COLO829 (cell line): ENCODE data around the gene OR11H6.
"Not testable (repeated sequence)": the region's sequence is repeated elsewhere in the genome, so short reads cannot be mapped to it uniquely, and the experiment has no call there.

Experiments used
- DNase-seq: peaks from one replicate; pipeline ENCODE4 v3.0.0; 2012; ENCODE audit warnings: low spot score

The OR11H6 gene, protein sequence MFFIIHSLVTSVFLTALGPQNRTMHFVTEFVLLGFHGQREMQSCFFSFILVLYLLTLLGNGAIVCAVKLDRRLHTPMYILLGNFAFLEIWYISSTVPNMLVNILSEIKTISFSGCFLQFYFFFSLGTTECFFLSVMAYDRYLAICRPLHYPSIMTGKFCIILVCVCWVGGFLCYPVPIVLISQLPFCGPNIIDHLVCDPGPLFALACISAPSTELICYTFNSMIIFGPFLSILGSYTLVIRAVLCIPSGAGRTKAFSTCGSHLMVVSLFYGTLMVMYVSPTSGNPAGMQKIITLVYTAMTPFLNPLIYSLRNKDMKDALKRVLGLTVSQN

DNA sequence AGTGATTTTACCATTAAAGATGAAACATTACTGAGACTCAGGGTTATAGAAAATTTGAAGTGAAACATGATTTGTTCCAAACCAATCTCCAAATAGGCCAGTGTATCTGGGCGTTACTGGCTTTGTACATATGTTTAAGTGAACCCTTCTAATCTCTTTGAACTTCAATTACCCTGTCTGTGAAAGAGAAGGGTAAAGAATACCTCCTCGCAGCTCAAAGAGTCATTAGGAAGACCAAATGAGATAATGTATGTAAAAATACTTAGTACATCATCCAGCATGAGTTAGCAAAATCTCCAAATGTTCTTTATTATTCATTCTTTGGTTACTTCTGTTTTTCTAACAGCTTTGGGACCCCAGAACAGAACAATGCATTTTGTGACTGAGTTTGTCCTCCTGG is at the start of gene OR11H6:
OR11H6 (plus strand) TSS at position 301 of the 400 bp plus-strand sequence; CDS start at position 301, 0 bp downstream.
- no peak for DNase-seq

DNA sequence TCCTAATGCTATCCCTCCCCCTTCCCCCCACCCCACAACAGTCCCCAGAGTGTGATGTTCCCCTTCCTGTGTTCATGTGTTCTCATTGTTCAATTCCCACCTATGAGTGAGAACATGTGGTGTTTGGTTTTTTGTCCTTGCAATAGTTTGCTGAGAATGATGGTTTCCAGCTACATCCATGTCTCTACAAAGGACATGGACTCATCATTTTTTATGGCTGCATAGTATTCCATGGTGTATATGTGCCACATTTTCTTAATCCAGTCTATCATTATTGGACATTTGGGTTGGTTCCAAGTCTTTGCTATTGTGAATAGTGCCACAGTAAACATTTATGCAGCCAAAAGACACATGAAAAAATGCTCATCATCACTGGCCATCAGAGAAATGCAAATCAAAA is 49.3 kb upstream of the OR11H6 start:
- DNase-seq, result not testable (repeated sequence)

DNA sequence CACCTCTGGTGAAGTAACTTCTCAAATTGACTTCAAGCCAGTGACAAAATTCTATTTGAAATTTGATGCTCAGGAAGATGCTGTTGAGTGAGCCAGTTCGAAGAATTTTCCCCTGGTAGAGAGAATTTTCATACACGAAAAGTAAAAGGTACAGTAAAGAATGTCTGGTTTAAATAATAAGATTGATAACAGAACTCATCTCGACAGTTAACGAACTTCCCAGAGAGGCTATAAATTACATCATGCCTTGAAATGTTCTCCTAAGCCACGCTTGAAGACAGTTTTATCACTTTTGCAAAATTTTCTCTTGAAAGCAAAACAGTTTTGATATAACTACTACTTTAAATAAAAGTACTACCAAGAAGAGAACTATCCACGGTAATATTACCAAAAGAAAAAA is 47.2 kb upstream of the OR11H6 start:
- DNase-seq, result no peak

DNA sequence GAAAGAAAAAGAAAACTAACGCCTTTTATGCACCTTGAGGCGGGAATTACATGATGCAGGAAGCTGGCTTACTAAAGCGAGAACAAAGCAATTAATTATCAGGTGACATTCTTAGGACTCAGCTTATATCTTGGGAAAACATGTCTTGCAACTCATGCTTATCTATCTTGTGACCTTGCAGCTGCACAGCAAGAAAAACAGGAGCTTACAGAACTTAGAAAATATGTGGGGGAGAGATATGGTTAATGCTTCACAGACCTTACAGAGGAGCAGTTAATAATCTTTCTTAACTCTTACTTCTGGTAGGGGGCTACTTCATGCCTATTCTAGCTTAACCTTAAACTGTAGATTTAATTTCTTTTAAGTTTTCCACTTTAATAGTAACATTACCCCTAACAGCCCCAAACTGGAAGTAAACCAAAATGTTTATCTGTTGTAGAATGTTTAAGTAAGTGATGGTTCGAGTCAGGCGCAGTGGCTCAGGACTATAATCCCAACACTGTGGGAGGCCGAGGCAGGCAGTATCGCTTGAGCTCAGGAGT is 46.0 kb upstream of the OR11H6 start:
- no peak for DNase-seq

DNA sequence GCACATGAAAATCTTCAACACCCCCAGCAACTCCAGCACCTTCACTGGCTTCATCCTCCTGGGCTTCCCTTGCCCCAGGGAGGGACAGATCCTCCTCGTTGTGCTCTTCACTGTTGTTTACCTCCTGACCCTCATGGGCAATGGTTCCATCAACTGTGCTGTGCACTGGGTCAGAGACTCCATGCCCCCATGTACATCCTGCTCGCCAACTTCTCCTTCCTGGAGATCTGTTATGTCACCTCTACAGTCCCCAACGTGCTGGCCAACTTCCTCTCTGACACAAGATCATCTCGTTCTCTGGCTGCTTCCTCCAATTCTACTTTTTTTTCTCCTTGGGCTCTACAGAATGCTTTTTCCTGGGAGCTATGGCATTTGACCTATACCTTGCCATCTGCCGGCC is 44.3 kb upstream of the OR11H6 start:
- DNase-seq, result no peak

DNA sequence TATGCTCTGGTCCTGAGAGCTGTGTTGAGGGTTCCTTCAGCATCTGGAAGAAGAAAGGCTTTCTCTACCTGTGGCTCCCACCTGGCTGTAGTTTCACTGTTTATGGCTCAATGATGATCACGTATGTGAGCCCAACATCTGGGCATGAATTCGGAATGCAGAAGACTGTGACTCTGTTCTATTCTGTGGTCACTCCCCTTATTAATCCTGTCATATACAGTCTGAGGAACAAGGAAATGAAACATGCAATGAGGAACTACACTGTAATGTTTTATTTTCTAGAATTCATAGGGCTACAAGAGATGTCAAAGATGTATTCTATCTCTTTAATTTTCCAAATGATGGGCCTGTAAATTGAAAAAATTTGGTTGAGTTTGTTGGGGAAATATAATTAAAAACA is 43.6 kb upstream of the OR11H6 start:
- no peak for DNase-seq

DNA sequence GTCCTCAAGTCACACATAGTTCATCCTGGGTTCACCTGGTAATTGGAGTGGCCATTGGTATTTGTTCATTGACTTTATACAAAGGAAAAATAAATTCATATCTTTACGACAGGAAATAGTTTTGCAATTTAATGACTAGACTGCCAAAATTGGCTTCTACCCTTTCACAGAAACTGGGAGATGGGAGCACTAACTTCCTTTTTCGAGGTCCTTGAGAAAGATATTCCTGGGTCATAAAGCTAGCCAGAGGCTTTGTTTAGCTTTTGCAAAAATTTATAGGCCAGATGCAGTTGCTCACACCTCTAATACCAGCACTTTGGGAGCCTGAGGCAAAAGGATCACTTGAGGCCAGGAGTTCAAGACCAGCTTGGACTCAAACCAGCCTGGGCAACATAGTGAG is 43.0 kb upstream of the OR11H6 start:
- no peak for DNase-seq

DNA sequence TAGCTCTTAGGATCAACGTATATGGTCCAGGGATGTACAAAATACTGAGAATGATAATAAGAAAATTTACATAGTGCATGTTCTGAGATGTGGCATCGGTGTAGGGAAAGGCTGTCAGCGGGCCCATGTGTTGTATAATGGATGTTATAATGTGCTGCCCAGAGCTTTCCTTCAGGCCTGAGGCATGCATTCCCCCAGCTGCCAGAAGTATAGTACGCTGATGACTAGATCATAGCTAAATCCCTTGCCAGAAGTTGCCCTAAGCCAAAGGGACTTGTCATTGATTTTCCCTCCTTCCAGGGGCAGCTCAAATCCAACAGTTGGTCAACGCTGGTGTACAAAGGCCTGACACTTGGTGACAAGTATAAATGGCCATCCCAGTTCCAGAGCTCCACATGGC is 39.3 kb upstream of the OR11H6 start:
- no peak for DNase-seq

DNA sequence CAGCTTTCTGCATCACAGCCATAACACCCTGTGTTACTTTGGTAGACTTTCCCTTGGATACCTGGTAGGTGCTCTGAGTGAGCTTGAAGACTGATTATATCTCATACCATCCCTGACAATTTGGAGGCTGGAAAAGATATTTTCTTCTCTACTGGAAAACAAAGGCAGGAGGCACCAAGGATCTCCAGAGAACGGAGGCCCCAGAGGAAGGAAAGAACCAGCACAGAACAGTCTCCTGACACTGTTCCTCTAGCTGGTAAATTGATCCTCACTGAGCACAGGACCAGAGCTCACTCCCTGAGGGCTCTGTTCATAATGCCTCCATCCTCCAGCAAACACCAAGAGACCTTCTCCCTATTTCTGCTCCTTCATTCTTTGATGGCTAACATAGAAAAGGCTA is 32.9 kb upstream of the OR11H6 start, which contains the start of gene OR11G2:
OR11G2 (plus strand) TSS at position 301 of the 400 bp plus-strand sequence. CDS start 6,542 bp downstream, outside the sequence.
- no peak for DNase-seq

DNA sequence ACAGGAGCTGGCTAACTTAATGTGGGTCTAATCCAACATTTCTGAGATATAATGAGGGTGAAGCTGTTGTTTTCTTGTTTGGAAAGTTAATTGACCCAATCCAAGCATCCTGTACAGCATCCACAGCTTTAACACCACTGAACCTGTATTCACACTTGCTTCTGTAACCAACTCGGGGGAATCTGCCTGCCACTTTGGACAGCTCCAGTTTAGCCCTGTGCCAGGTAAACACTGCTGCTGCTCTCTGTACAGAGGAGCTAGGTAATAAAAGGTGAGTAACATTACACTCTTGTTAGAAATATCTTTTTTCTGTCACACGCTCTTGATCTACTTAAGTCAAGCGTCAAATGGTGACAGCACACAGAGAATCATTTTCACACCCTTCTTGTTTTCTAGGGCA is 32.1 kb upstream of the OR11H6 start:
- DNase-seq, result no peak

DNA sequence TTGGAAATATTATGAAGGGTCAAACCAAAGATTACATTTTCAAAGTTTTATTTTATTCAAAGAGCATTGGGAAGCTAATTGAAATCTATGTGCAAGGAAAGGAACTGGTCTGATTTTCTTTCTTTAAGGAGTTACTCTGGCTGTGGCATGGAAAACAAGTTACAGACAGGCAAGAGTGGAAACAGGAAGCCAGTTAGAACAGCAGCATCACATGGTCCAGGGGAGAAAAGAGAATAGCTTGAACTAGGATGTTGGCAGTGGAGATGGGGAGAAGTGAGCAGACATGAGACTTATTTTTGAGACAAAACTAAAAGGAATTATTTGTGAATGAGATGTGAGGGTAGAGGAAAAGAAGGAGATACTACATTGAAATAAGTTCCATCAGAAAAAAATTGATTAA is 29.4 kb upstream of the OR11H6 start:
- no peak for DNase-seq

DNA sequence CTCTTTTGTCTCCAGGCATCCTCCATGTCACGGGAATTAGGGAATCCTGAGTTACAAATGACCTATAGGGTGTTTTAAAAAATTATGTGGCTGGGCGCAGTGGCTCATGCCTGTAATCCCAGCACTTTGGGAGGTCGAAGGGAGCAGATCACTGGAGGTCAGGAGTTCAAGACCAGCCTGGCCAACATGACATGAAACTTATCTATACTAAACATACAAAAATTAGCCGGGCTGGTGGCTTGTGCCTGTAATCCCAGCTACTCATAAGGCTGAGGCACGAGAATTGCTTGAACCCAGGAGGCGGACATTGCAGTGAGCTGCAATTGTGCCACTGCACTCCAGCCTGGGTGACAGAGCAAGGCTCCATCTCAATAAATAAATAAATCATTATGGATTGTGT is 28.3 kb upstream of the OR11H6 start:
- DNase-seq, result not testable (repeated sequence)

DNA sequence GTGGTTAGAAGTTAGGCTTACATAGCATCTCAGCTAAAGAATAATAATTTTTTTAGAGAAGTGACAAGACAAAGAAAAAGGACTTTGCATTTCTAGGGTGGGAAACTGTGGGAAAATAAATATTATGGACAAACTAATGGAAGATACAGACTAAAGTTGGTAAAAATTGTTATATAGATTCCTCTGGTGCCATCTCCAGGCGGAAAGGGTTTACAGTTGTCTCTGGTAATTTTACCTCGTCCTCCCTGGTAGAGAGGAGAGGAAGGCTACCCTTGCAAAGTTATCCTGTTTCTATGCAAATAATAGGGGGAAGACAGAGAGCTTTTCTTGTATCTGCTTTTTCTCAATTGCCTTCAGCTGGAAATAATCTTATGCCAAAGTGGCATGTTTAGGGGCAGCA is 27.6 kb upstream of the OR11H6 start:
- DNase-seq, result no peak

DNA sequence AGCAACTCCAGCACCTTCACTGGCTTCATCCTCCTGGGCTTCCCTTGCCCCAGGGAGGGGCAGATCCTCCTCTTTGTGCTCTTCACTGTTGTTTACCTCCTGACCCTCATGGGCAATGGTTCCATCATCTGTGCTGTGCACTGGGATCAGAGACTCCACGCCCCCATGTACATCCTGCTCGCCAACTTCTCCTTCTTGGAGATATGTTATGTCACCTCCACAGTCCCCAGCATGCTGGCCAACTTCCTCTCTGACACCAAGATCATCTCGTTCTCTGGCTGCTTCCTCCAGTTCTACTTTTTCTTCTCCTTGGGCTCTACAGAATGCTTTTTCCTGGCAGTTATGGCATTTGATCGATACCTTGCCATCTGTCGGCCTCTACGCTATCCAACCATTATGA is 26.1 kb upstream of the OR11H6 start:
- no peak for DNase-seq

DNA sequence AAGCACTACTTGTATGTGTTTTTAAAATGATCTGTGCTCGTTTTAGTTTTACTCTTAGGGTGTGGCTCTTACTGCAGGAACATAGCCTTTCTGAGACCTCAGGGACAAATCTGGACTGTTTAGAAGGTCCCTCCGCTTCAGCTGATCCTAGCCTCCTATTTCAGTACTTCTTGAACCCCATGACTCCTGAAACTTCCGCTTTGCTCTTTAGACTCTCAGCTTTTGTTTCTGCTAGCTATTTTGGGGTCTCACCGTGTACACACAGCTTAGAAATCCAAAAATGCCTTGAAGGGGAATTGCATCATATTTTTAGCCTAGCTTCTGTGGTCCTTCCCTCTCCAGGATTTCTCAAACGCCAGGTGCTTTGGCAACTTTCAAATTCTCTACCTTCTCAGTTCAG is 24.5 kb upstream of the OR11H6 start:
- DNase-seq, result no peak

DNA sequence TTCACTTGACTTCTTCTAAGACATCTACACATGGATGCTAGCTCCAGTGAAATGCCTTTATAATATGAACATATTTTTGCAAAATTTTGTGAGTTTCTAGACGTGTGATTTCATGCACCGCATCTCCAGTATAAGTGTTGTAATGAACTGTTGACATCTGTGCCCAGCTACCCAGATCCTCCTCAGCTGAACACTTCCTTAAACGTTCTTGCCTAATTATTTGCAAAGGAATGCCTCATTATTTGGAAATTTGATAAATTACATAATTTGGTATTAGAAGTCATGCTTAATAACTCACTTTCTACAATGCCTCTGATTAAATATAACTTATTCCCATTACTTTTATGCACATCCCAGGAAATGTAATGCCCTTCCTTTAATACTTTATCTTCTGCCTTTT is 18.8 kb upstream of the OR11H6 start:
- DNase-seq, result no peak

DNA sequence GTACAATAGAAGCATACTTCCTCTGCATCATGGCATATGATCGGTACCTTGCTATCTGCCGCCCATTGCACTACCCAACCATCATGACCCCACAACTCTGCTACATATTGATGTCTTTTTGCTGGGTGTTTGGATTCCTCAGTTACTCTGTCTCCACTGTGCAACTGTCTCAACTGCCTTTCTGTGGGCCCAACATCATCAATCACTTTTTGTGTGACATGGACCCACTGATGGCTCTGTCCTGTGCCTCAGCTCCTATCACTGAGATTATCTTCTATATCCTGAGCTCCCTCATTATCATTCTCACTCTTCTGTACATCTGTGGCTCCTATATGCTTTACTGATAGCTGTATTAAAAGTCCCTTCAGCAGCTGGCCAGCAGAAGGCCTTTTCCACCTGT is 13.9 kb upstream of the OR11H6 start:
- no peak for DNase-seq

DNA sequence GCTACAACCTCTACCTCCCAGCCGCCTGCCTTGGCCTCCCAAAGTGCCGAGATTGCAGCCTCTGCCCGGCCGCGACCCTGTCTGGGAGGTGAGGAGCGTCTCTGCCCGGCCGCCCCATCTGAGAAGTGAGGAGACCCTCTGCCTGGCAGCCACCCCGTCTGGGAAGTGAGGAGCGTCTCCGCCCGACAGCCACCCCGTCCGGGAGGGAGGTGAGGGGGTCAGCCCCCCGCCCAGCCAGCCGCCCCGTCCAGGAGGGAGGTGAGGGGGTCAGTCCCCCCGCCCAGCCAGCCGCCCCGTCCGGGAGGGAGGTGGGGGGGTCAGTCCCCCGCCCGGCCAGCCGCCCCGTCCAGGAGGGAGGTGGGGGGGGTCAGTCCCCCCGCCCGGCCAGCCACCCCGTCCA is 11.1 kb upstream of the OR11H6 start:
- not testable (repeated sequence) for DNase-seq

DNA sequence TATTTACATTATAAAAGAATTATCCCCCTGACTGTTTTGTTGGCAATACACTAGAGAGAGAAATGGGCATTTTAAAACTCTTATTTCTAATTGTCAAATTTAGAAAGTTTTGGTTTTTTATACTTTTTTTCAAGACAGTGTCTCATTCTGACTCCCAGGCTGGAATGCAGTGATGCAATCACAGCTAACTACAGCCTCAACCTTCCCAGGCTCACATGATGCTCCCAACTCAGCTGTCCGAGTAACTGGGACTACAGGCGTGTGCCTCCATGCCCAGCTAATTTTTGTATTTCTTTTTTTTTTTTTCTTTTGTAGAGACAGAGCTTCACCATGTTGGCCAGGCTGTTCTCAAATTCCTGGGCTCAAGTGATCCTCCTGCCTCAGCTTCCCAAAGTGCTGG is 8.3 kb upstream of the OR11H6 start:
- DNase-seq, result no peak

DNA sequence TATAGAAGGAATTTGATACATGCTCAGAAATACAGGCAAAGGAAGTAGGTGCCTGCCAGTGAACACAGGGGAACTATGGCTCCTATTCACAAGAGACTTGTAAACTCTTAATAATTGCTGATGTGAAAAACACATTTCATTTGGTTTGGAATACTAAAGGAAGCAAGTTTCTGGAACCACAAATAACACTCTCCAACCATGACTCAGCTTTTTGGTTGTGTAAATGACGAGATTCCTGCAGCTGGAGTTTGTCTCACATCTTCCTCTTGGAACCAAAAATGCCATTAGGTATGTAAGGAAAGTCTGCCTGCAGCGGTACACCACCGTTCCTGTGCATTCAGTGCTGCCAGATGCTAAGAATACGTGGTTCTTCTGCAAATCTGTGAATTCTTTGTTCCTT is 4.5 kb upstream of the OR11H6 start:
- peak; percentile 6 for DNase-seq

DNA sequence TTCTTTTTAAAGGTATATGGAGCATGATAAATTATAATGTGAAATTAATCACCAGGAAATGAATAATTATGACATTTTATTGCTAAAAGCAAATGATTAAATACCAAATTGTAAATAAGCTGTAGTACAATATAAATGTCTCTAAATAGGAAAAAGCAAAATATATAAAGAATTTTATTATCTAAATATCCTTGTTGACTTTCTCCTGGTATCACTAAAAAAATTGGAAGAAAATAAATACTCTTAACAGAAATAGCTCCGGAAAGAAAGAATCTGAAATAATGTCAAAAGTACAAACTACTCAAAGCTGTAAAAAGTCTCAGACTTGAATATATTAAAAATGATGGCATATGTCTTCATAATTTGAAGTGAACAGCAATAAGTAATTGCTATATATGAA is 5.2 kb downstream of the OR11H6 start, which contains the start of gene OR11H7:
OR11H7 (plus strand) TSS at position 301 of the 400 bp plus-strand sequence.
- DNase-seq, result no peak

DNA sequence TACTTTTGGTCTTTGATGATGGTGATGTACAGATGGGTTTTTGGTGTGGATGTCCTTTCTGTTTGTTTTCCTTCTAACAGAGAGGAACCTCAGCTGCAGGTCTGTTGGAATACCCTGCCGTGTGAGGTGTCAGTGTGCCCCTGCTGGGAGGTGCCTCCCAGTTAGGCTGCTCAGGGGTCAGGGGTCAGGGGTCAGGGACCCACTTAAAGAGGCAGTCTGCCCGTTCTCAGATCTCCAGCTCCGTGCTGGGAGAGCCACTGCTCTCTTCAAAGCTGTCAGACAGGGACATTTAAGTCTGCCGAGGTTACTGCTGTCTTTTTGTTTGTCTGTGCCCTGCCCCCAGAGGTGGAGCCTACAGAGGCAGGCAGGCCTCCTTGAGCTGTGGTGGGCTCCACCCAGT is 11.9 kb downstream of the OR11H6 start:
- not testable (repeated sequence) for DNase-seq

DNA sequence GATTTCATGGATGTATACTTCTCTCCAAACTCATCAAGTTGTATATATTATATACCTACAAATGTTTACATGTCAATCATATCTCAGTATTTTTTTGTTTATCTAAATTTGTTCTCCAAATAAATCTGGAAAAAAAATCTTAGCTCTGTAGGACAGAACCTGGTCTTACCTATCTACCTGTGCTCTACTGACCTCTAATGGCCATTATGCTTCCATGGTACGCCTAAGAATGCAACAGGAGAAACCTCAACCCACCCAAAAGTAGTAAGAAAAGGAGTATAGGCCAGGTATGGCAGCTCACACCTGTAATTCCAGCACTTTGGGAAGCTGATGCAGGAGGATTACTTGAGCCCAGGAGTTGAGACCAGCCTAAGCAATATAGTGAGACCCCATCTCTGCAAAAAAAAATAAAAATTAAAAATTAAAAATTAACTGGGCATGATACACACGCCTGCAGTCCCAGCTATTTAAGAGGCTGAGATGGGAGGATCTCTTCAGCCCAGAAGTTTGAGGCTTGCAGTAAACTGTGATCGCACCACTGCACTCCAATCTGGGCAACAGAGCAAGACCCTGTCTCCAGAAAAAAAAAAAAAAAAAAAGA is 24.2 kb downstream of the OR11H6 start:
- DNase-seq, result no peak
